A549 (cell line): ENCODE data around the gene TRIP13. TPM values are rescaled to one million over a fixed set of nuclear protein-coding genes. Genes with fewer than 3 reads are reported as not detected.

ENCODE experiments used
- ATAC-seq, 2 experiments: fragments of 200-7000 bp in 1 of 2; fragments of >200 bp in 1 of 2; cut with Nextera tagmentation in 1 of 2; cut with Tn5 transposase in 1 of 2; 3 replicates each; pipeline versions ENCODE4 v1.8.0 to v1.9.1; 2018 to 2020; ENCODE audit warnings: mild to moderate bottlenecking in 1 of 2, moderate library complexity in 1 of 2
- CTCF ChIA-PET: fragments of 300-600 bp; sonication (Branson Sonifier 250); formaldehyde crosslinking; extraction: SDS; loops from one replicate; lab custom pipeline; 2021; ENCODE audit warnings: antibody characterized with exemption, inconsistent platforms; lab: Yijun Ruan, JAX
- POLR2A ChIA-PET: fragments of 350-600 bp; formaldehyde crosslinking; extraction: SDS; loops from one replicate; lab custom pipeline; 2021; ENCODE audit warnings: antibody characterized with exemption, inconsistent platforms; lab: Yijun Ruan, JAX
- DNase-seq, 2 experiments: peaks; one replicate each; pipeline versions ENCODE4 v3.0.0 to v3.0.0-alpha.2; 2011 to 2016; ENCODE audit warnings: low read depth in 1 of 2, low spot score in 1 of 2
- FAIRE-seq: peaks from 2 replicates; lab custom pipeline; 2011; peaks lifted over from hg19 to GRCh38; lab: Jason Lieb, UNC
- H3K27ac ChIP-seq, 2 experiments: fragments of >200 bp; sonication (Bioruptor Twin); formaldehyde crosslinking; 3 replicates each; pipeline ENCODE4 v1.5.1; 2016 to 2017
- H3K4me1 ChIP-seq: fragments of >200 bp; sonication (Bioruptor Twin); formaldehyde crosslinking; 3 replicates; pipeline ENCODE4 v1.6.1; 2016
- H3K4me2 ChIP-seq: fragments of >200 bp; sonication (Bioruptor Twin); formaldehyde crosslinking; 3 replicates; pipeline ENCODE4 v1.6.1; 2016
- H3K4me3 ChIP-seq: fragments of >200 bp; sonication (Bioruptor Twin); formaldehyde crosslinking; 3 replicates; pipeline ENCODE4 v1.5.1; 2016
- H3K9me3 ChIP-seq: fragments of >200 bp; sonication (Bioruptor Twin); formaldehyde crosslinking; 3 replicates; pipeline ENCODE4 v1.6.1; 2016
- BCL3 ChIP-seq: fragments of >200 bp; sonication (Bioruptor Twin); formaldehyde crosslinking; IDR thresholded peaks from 3 replicates; pipeline ENCODE4 v1.6.1; 2016
- BHLHE40 ChIP-seq: IDR thresholded peaks from 2 replicates; pipeline ENCODE4 v1.6.1; 2012; ENCODE audit warnings: low read depth, low read length, inconsistent platforms
- CBX2 ChIP-seq: fragments of 200-600 bp; sonication (generic); IDR thresholded peaks from 2 replicates; pipeline ENCODE4 v1.6.1; 2016; ENCODE audit warnings: low read depth, mild to moderate bottlenecking, borderline replicate concordance
- CHD2 ChIP-seq: fragments of 150-350 bp; IDR thresholded peaks from 2 replicates; pipeline ENCODE4 v1.6.1; 2014; ENCODE audit warnings: low read length; ENCODE audit not compliant: partially characterized antibody
- CTCF ChIP-seq: fragments of >200 bp; sonication (Bioruptor Twin); formaldehyde crosslinking; IDR thresholded peaks from 3 replicates; pipeline ENCODE4 v1.5.1; 2016
- E2F6 ChIP-seq: IDR thresholded peaks from 2 replicates; pipeline ENCODE4 v1.6.1; 2012; ENCODE audit warnings: low read depth, borderline replicate concordance
- EHF ChIP-seq: fragments of 250-450 bp; sonication (Bioruptor Pico); IDR thresholded peaks from 2 replicates; pipeline ENCODE4 v1.5.0; 2020; ENCODE audit warnings: mild to moderate bottlenecking
- EHMT2 ChIP-seq: fragments of 200-600 bp; sonication (generic); IDR thresholded peaks from 2 replicates; pipeline ENCODE4 v1.6.1; 2016; ENCODE audit warnings: antibody characterized with exemption, low read depth, mild to moderate bottlenecking, moderate library complexity
- ELK1 ChIP-seq: fragments of 150-350 bp; IDR thresholded peaks from 2 replicates; pipeline ENCODE4 v1.6.1; 2014; ENCODE audit warnings: low read depth, mild to moderate bottlenecking, low read length
- FOSL2 ChIP-seq, 2 experiments: fragments of 450-650 bp in 1 of 2; fragments of >200 bp in 1 of 2; sonication (Bioruptor Twin) in 1 of 2; formaldehyde crosslinking; IDR thresholded peaks; 2 replicates each; pipeline versions ENCODE4 v1.5.0 to v1.6.1; 2016 to 2020; ENCODE audit warnings: mild to moderate bottlenecking in 1 of 2, moderate library complexity in 1 of 2
- GATA3 ChIP-seq: IDR thresholded peaks from 2 replicates; pipeline ENCODE4 v1.6.1; 2012; ENCODE audit warnings: borderline replicate concordance
- HDAC2 ChIP-seq: fragments of 200-600 bp; sonication (generic); IDR thresholded peaks from 2 replicates; pipeline ENCODE4 v1.6.1; 2016
- HES2 ChIP-seq: fragments of >200 bp; sonication (Bioruptor Twin); formaldehyde crosslinking; IDR thresholded peaks from 2 replicates; pipeline ENCODE4 v1.6.1; 2016
- HOXA7 ChIP-seq: fragments of 250-450 bp; sonication (Bioruptor Pico); IDR thresholded peaks from 2 replicates; pipeline ENCODE4 v1.5.0; 2020; ENCODE audit warnings: mild to moderate bottlenecking, moderate library complexity
- JUN ChIP-seq, 2 experiments: fragments of >200 bp; sonication (Bioruptor Twin); formaldehyde crosslinking; IDR thresholded peaks; 2 replicates in 1 of 2; 3 replicates in 1 of 2; pipeline ENCODE4 v1.6.1; 2016 to 2017
- MAFK ChIP-seq: fragments of 450-650 bp; IDR thresholded peaks from 2 replicates; pipeline ENCODE4 v1.6.1; 2014; ENCODE audit not compliant: partially characterized antibody
- MAX ChIP-seq: IDR thresholded peaks from 2 replicates; pipeline ENCODE4 v1.6.1; 2012
- MYC ChIP-seq: IDR thresholded peaks from 2 replicates; pipeline ENCODE4 v1.6.1; 2012; ENCODE audit warnings: mild to moderate bottlenecking, inconsistent platforms, low read length, improper control_type of control experiment, borderline replicate concordance
- NPAS2 ChIP-seq: fragments of 250-450 bp; sonication (Bioruptor Pico); IDR thresholded peaks from 2 replicates; pipeline ENCODE4 v1.8.0; 2022; ENCODE audit warnings: mild to moderate bottlenecking, moderate library complexity, borderline replicate concordance
- PBX3 ChIP-seq: IDR thresholded peaks from 2 replicates; pipeline ENCODE4 v1.6.1; 2012
- PHF8 ChIP-seq: fragments of 200-600 bp; sonication (generic); IDR thresholded peaks from 2 replicates; pipeline ENCODE4 v1.6.1; 2016; ENCODE audit warnings: low read depth, mild to moderate bottlenecking, antibody characterized with exemption, moderate library complexity, borderline replicate concordance
- POLR2A ChIP-seq: IDR thresholded peaks from 2 replicates; pipeline ENCODE4 v1.6.1; 2012; ENCODE audit warnings: mild to moderate bottlenecking, low read length
- RAD21 ChIP-seq, 2 experiments: fragments of >200 bp in 1 of 2; sonication (Bioruptor Twin) in 1 of 2; formaldehyde crosslinking in 1 of 2; IDR thresholded peaks in 1 of 2; conservative IDR thresholded peaks in 1 of 2; 2 replicates in 1 of 2; 3 replicates in 1 of 2; pipeline ENCODE4 v1.6.1; 2012 to 2018; ENCODE audit warnings: inconsistent platforms in 1 of 2
- RCOR1 ChIP-seq: fragments of 150-350 bp; IDR thresholded peaks from 2 replicates; pipeline ENCODE4 v1.6.1; 2014; ENCODE audit warnings: antibody characterized with exemption, low read length, low read depth
- REST ChIP-seq: fragments of 200-600 bp; sonication (generic); IDR thresholded peaks from 2 replicates; pipeline ENCODE4 v1.6.1; 2016; ENCODE audit warnings: antibody characterized with exemption, mild to moderate bottlenecking, moderate library complexity
- RFX5 ChIP-seq: fragments of 450-650 bp; IDR thresholded peaks from 2 replicates; pipeline ENCODE4 v1.7.1; 2014; ENCODE audit warnings: antibody characterized with exemption, mild to moderate bottlenecking, moderate library complexity
- SMC3 ChIP-seq: fragments of >200 bp; sonication (Bioruptor Twin); formaldehyde crosslinking; IDR thresholded peaks from 3 replicates; pipeline ENCODE4 v1.6.1; 2018; ENCODE audit warnings: inconsistent platforms
- SREBF2 ChIP-seq: fragments of 450-650 bp; IDR thresholded peaks from 2 replicates; pipeline ENCODE4 v1.6.1; 2014; ENCODE audit warnings: mild to moderate bottlenecking, moderate library complexity
- TFCP2L1 ChIP-seq: fragments of 250-450 bp; sonication (Bioruptor Pico); IDR thresholded peaks from 2 replicates; pipeline ENCODE4 v1.5.0; 2021; ENCODE audit warnings: mild to moderate bottlenecking
- ZNF302 ChIP-seq: fragments of 250-450 bp; sonication (Bioruptor Pico); IDR thresholded peaks from 2 replicates; pipeline ENCODE4 v1.9.0; 2021; ENCODE audit warnings: inconsistent platforms, mild to moderate bottlenecking, moderate library complexity
- ZSCAN20 ChIP-seq: fragments of 250-450 bp; sonication (Bioruptor Pico); IDR thresholded peaks from 2 replicates; pipeline ENCODE4 v1.8.0; 2022; ENCODE audit warnings: mild to moderate bottlenecking, moderate library complexity
- WGBS: methylation state at CpG from one replicate; pipeline ENCODE4 v1.1.6; 2017; ENCODE audit errors: missing lambda C conversion rate; 5-methylcytosine and 5-hydroxymethylcytosine counted together
- polyA plus RNA-seq, 4 experiments: library from polyadenylated mRNA; depleted of rRNA in 3 of 4; stranded (reverse); fragments of >200 nt; fragmentation: RNase III in 1 of 4; extraction: RNeasy Plus Mini Kit Qiagen cat#74134 plus additional on column Dnase treatment in 1 of 4; gene quantifications; 2 replicates in 3 of 4; 3 replicates in 1 of 4; pipeline ENCODE4 v1.2.3, GENCODE V29; 2011 to 2017

Gene TRIP13
- polyA plus RNA-seq, 2 of the 4 experiments (the other 2 are of a cell fraction): 54.0 to 62.4 TPM

GRCh38 chr5:923281-923873, 30.7 kb downstream of the TRIP13 start:
- H3K4me3 ChIP-seq: no peak overlapping the region
- FAIRE-seq (no peak), ATAC-seq (peak; percentile 96 to 99)
- TF ChIP-seq E2F6 (no peak), CTCF (peak; percentile 93), POLR2A (no peak), RFX5 (no peak), HES2 (no peak), REST (no peak), MAFK (peak; percentile 83), CHD2 (no peak), GATA3 (no peak), PBX3 (no peak), NPAS2 (CRISPR knock-in tag) (no peak), BHLHE40 (no peak), PHF8 (no peak), CBX2 (no peak), MAX (0 out of 2 replicates have a peak, but pooled peaks have one; percentile 32), SREBF2 (no peak), SMC3 (peak; percentile 96), HOXA7 (no peak), EHMT2 (no peak), ELK1 (no peak), JUN (IDR thresholded peaks at IDR 0.05) (no peak), EHF (CRISPR knock-in tag) (no peak), ZSCAN20 (CRISPR knock-in tag) (no peak), FOSL2 (IDR thresholded peaks at IDR 0.05) (no peak), FOSL2 (CRISPR knock-in tag; IDR thresholded peaks at IDR 0.05) (no peak), RAD21 (conservative IDR thresholded peaks at IDR 0.05 in 1 of 2, IDR thresholded peaks at IDR 0.05 in 1 of 2) (peak; percentile 95 to 98), HDAC2 (no peak), RCOR1 (no peak), TFCP2L1 (no peak), BCL3 (no peak), MYC (no peak), ZNF302 (CRISPR knock-in tag) (no peak)

More at GRCh38 chr5:923281-923873, 30.7 kb downstream of the TRIP13 start:
- H3K27ac ChIP-seq: peak overlapping the region in 1 of 2 experiments; percentile 65; a peak in 3 of 6 replicates
- H3K4me2 ChIP-seq: no peak overlapping the region
- peaks cover 13% of the 10 kb centered on the region for H3K4me1 ChIP-seq
- POLR2A ChIA-PET: interaction anchor here (0.9 kb wide), 1 partner anchor 251 kb away, joined by 4 read pairs; no protein-coding TSS in a partner anchor
- 7% methylated on average over 13 of the region's 17 CpGs for whole genome bisulfite sequencing
- DNase-seq: peak; percentile 80 to 89
- CTCF ChIA-PET: interaction anchor here (0.6 to 6.3 kb wide), 61 partner anchors 10 to 730 kb away, joined by 3 to 82 read pairs (median 5); partner anchors contain the start of gene NKD2
- H3K9me3 ChIP-seq: no peaks in the 10 kb centered on the region
